ENCODE results near the gene NOCT. TPM values are rescaled to one million over a fixed set of nuclear protein-coding genes. Genes with fewer than 3 reads are reported as not detected.
A peak's percentile ranks its signal among the peaks of the same experiment; 100 is the strongest.
"Not testable (repeated sequence)": the region's sequence is repeated elsewhere in the genome, so short reads cannot be mapped to it uniquely, and the experiment has no call there.

NOCT gene
- total RNA-seq, 6 experiments from 2014 or later, result 16.7 to 23.5 (median 18.3) TPM

GRCh38 chr4:139028191-139028661, 12.6 kb downstream of the NOCT start:
- H3K4me1 Mint-ChIP-seq (ENCODE audit: low read depth), result peaks cover 56% of the 10 kb centered on the region
- no peak for DNase-seq
- no peak overlapping the region for H3K4me3 Mint-ChIP-seq
- peaks cover 6% of the 10 kb centered on the region for H3K36me3 Mint-ChIP-seq (ENCODE audit: low read depth)
- no peak overlapping the region for H3K27ac Mint-ChIP-seq
- no peak for TF ChIP-seq CTCF (IDR thresholded peaks at IDR 0.05)
- peaks cover 4% of the 10 kb centered on the region; the same call in 1 of the 2 replicates for H3K27me3 Mint-ChIP-seq (ENCODE audit: insufficient read depth)
- no peaks in the 10 kb centered on the region for H3K9me3 Mint-ChIP-seq

- peaks cover 47% of the 10 kb centered on the region for H3K4me1 Mint-ChIP-seq (ENCODE audit: low read depth)
- H3K27me3 Mint-ChIP-seq (ENCODE audit: insufficient read depth); H3K36me3 Mint-ChIP-seq (ENCODE audit: low read depth); H3K4me3 Mint-ChIP-seq; H3K27ac Mint-ChIP-seq; DNase-seq; H3K9me3 Mint-ChIP-seq: not testable (repeated sequence)
Measured at GRCh38 chr4:139029866-139030363, 14.3 kb downstream of the NOCT start.

GRCh38 chr4:139030614-139031235, 15.1 kb downstream of the NOCT start:
- no peak overlapping the region for H3K4me3 Mint-ChIP-seq
- DNase-seq, result peak; percentile 66
- peaks cover 5% of the 10 kb centered on the region for H3K36me3 Mint-ChIP-seq (ENCODE audit: low read depth)
- no peak overlapping the region for H3K27ac Mint-ChIP-seq
- H3K4me1 Mint-ChIP-seq (ENCODE audit: low read depth), result peaks cover 45% of the 10 kb centered on the region
- peaks cover 4% of the 10 kb centered on the region; the same call in 1 of the 2 replicates for H3K27me3 Mint-ChIP-seq (ENCODE audit: insufficient read depth)
- no peaks in the 10 kb centered on the region for H3K9me3 Mint-ChIP-seq
- peak; percentile 93 for TF ChIP-seq CTCF (IDR thresholded peaks at IDR 0.05)

- H3K27ac Mint-ChIP-seq, result no peak overlapping the region; the same call in 1 of the 2 replicates
- H3K4me1 Mint-ChIP-seq (ENCODE audit: low read depth), result peaks cover 46% of the 10 kb centered on the region
- H3K9me3 Mint-ChIP-seq, result no peaks in the 10 kb centered on the region
- peaks cover 21% of the 10 kb centered on the region for H3K36me3 Mint-ChIP-seq (ENCODE audit: low read depth)
- H3K27me3 Mint-ChIP-seq (ENCODE audit: insufficient read depth), result peaks cover 5% of the 10 kb centered on the region
- no peak overlapping the region for H3K4me3 Mint-ChIP-seq
- DNase-seq, result no peak
- no peak for TF ChIP-seq CTCF (IDR thresholded peaks at IDR 0.05)
Measured at GRCh38 chr4:139035650-139036049, 20.1 kb downstream of the NOCT start.

GRCh38 chr4:139036885-139037284, 21.3 kb downstream of the NOCT start:
- H3K27me3 Mint-ChIP-seq (ENCODE audit: insufficient read depth), result peaks cover 2% of the 10 kb centered on the region
- peaks cover 35% of the 10 kb centered on the region for H3K4me1 Mint-ChIP-seq (ENCODE audit: low read depth)
- H3K36me3 Mint-ChIP-seq (ENCODE audit: low read depth), result peaks cover 21% of the 10 kb centered on the region
- TF ChIP-seq CTCF (IDR thresholded peaks at IDR 0.05), result no peak
- DNase-seq, result no peak
- H3K4me3 Mint-ChIP-seq, result no peak overlapping the region
- no peaks in the 10 kb centered on the region for H3K9me3 Mint-ChIP-seq
- no peak overlapping the region; the same call in 1 of the 2 replicates for H3K27ac Mint-ChIP-seq

- no peak for DNase-seq
- Mint-ChIP-seq H3K9me3 (no peaks in the 10 kb centered on the region), H3K27ac (no peak overlapping the region), H3K27me3 (ENCODE audit: insufficient read depth) (peaks cover 2% of the 10 kb centered on the region), H3K4me1 (ENCODE audit: low read depth) (peaks cover 31% of the 10 kb centered on the region), H3K36me3 (ENCODE audit: low read depth) (peaks cover 27% of the 10 kb centered on the region), H3K4me3 (no peak overlapping the region)
- no peak for TF ChIP-seq CTCF (IDR thresholded peaks at IDR 0.05)
Measured at GRCh38 chr4:139038874-139039443, 23.4 kb downstream of the NOCT start.
